GM18499 (cell line): ENCODE data around the gene SLC35F3.
"Not testable (repeated sequence)": the region's sequence is repeated elsewhere in the genome, so short reads cannot be mapped to it uniquely, and the experiment has no call there.

Experiments
- ATAC-seq: cut with Tn5 transposase; IDR thresholded peaks from one replicate; pipeline ENCODE4 v1.9.1; 2021; ENCODE audit warnings: moderate number of reproducible peaks; ENCODE audit not compliant: insufficient read depth, unreplicated experiment

SLC35F3 gene

GRCh38 chr1:233904633-233905415 is at the start of gene SLC35F3:
Gene SLC35F3, plus strand, starts transcription at chr1:233904676.
- no peak for ATAC-seq

- no peak for ATAC-seq
These were observed 45.0 kb upstream of the SLC35F3 start for GRCh38 chr1:233859446-233859845.

GRCh38 chr1:233863901-233864545 is 40.5 kb upstream of the SLC35F3 start:
- no peak for ATAC-seq

- no peak for ATAC-seq
These were observed 39.9 kb upstream of the SLC35F3 start for GRCh38 chr1:233864578-233864977.

- no peak for ATAC-seq
These were observed 39.3 kb upstream of the SLC35F3 start for GRCh38 chr1:233865216-233865615.

- no peak for ATAC-seq
These were observed 38.6 kb upstream of the SLC35F3 start for GRCh38 chr1:233865902-233866301.

- no peak for ATAC-seq
These were observed 37.4 kb upstream of the SLC35F3 start for GRCh38 chr1:233867028-233867427.

- ATAC-seq: no peak
These were observed 36.0 kb upstream of the SLC35F3 start for GRCh38 chr1:233868461-233868860.

GRCh38 chr1:233869680-233870079 is 34.8 kb upstream of the SLC35F3 start:
- ATAC-seq: no peak

- no peak for ATAC-seq
These were observed 30.8 kb upstream of the SLC35F3 start for GRCh38 chr1:233873666-233874065.

GRCh38 chr1:233879841-233880240 is 24.6 kb upstream of the SLC35F3 start:
- ATAC-seq: no peak

- ATAC-seq: no peak
These were observed 20.8 kb upstream of the SLC35F3 start for GRCh38 chr1:233883671-233884070.

GRCh38 chr1:233884461-233885151 is 19.9 kb upstream of the SLC35F3 start:
- no peak for ATAC-seq

- ATAC-seq: no peak
These were observed 19.1 kb upstream of the SLC35F3 start for GRCh38 chr1:233885196-233885920.

GRCh38 chr1:233891151-233891550 is 13.3 kb upstream of the SLC35F3 start:
- not testable (repeated sequence) for ATAC-seq

GRCh38 chr1:233897325-233898162 is 6.9 kb upstream of the SLC35F3 start:
- peak; percentile 99 for ATAC-seq

- ATAC-seq: no peak
These were observed 3.0 kb upstream of the SLC35F3 start for GRCh38 chr1:233901495-233901894.

- ATAC-seq: no peak
These were observed 1.1 kb downstream of the SLC35F3 start for GRCh38 chr1:233905416-233906051.

- no peak for ATAC-seq
These were observed 2.7 kb downstream of the SLC35F3 start for GRCh38 chr1:233907151-233907550.
